SK-N-MC (cell line): ENCODE data around the gene KAT8.

Experiments used
- EZH2 ChIP-seq: fragments of 200-600 bp; sonication (generic); IDR thresholded peaks from one replicate; pipeline ENCODE4 v1.6.1; 2017; ENCODE audit warnings: antibody characterized with exemption
- POLR2AphosphoS5 ChIP-seq: IDR thresholded peaks from 2 replicates; pipeline ENCODE4 v1.6.1; 2012; ENCODE audit warnings: mild to moderate bottlenecking, low read depth, low read length, borderline replicate concordance

DNA sequence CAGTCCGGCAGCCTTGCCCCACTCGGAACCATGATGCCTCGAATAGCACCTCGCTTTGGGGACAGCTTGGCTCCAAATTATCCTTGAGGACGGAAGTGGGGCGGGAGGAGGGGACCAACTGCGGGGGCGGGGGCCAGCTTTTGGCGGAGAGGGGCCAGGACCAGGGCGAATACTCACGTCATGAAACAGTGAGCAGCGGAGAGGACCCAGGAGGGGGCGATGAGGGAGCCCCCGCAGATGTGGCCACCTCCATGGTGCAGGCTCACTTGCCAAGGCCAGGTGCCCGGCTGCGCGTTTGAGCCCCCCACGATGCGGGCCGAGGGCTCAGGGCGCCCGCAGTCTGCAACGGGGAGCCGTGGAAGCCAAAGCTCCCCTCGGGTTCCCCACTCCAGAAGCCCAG, 31.4 kb downstream of the KAT8 start:
- TF ChIP-seq POLR2AphosphoS5 (no peak), EZH2 (no peak)
